Fibroblast of lung (primary cell): ENCODE measurements around the gene ETV2.

Experiments
- CTCF ChIP-seq, 2 donors: IDR thresholded peaks in 1 of 2; conservative IDR thresholded peaks in 1 of 2; 1 replicate in 1 of 2; 2 replicates in 1 of 2; pipeline ENCODE4 v1.5.1; 2011 to 2012; ENCODE audit warnings: low read length in 2 of 2, control low read depth in 1 of 2, inconsistent platforms in 1 of 2, low read depth in 1 of 2, mild to moderate bottlenecking in 1 of 2
- EZH2 ChIP-seq: IDR thresholded peaks from 2 replicates; pipeline ENCODE4 v1.5.1; 2012; ENCODE audit warnings: low read length, control low read depth, mild to moderate bottlenecking; ENCODE audit errors: missing control alignments

GRCh38 chr19:35628565-35629331 is 12.8 kb upstream of the ETV2 start, which contains the start of gene RBM42:
- TF ChIP-seq CTCF (conservative IDR thresholded peaks at IDR 0.05 in 1 of 2, IDR thresholded peaks at IDR 0.05 in 1 of 2; ENCODE audit: low read depth in 1 of 2, low read length in 2 of 2) = no peak
- no peak for TF ChIP-seq EZH2
